Common myeloid progenitor, CD34-positive (primary cell): Measurements from ENCODE around the gene ZNF548.
A peak's percentile ranks its signal among the peaks of the same experiment; 100 is the strongest.

Experiments used
- CTCF ChIA-PET: fragments of 350-600 bp; sonication (Branson Sonifier 250); formaldehyde crosslinking; loops from one replicate; lab custom pipeline; 2021; ENCODE audit warnings: antibody characterized with exemption; lab: Charles Lee
- POLR2A ChIA-PET: fragments of 350-600 bp; sonication (Branson Sonifier 250); formaldehyde crosslinking; loops from one replicate; lab custom pipeline; 2021; ENCODE audit warnings: antibody characterized with exemption; lab: Charles Lee
- DNase-seq, 3 donors: peaks; one replicate each; pipeline versions ENCODE4 v3.0.0 to v3.0.0-alpha.2; 2013
- H3K27ac ChIP-seq, 2 experiments: 1 replicate in 1 of 2; 2 replicates in 1 of 2; pipeline ENCODE4 v1.7.0; 2013; ENCODE audit warnings: inconsistent platforms in 2 of 2, low read length in 2 of 2, mild to moderate bottlenecking in 2 of 2, low read depth in 1 of 2, moderate library complexity in 1 of 2; ENCODE audit not compliant: severe bottlenecking in 2 of 2, insufficient read depth in 1 of 2, poor library complexity in 1 of 2
- H3K27me3 ChIP-seq, 5 experiments: replicated peaks in 2 of 5; 1 replicate in 3 of 5; 2 replicates in 2 of 5; pipeline versions ENCODE4 v1.6.1 to v1.7.0; 2013; ENCODE audit warnings: low read length in 4 of 5, mild to moderate bottlenecking in 2 of 5, moderate library complexity in 2 of 5, inconsistent platforms in 1 of 5; ENCODE audit not compliant: insufficient read depth in 5 of 5, control insufficient read depth in 4 of 5
- H3K36me3 ChIP-seq, 4 experiments: 1 replicate in 2 of 4; 2 replicates in 2 of 4; pipeline versions ENCODE4 v1.6.1 to v1.7.0; 2013; ENCODE audit warnings: low read length in 3 of 4, control low read depth in 1 of 4, mild to moderate bottlenecking in 1 of 4; ENCODE audit not compliant: control insufficient read depth in 4 of 4, insufficient read depth in 4 of 4
- H3K4me1 ChIP-seq, 4 experiments: 1 replicate in 3 of 4; 2 replicates in 1 of 4; pipeline versions ENCODE4 v1.6.1 to v1.7.1; 2013; ENCODE audit warnings: low read length in 3 of 4, mild to moderate bottlenecking in 3 of 4, control low read depth in 1 of 4, inconsistent platforms in 1 of 4, moderate library complexity in 1 of 4; ENCODE audit not compliant: control insufficient read depth in 4 of 4, insufficient read depth in 4 of 4; ENCODE audit errors: control extremely low read depth in 1 of 4
- H3K4me3 ChIP-seq, 7 experiments: 1 replicate in 4 of 7; 2 replicates in 3 of 7; pipeline versions ENCODE4 v1.5.1 to v1.7.0; 2013; ENCODE audit warnings: mild to moderate bottlenecking in 7 of 7, low read length in 6 of 7, moderate library complexity in 6 of 7, inconsistent platforms in 2 of 7, low read depth in 2 of 7, control low read depth in 1 of 7; ENCODE audit not compliant: insufficient read depth in 4 of 7, control insufficient read depth in 1 of 7; ENCODE audit errors: extremely low read depth in 1 of 7
- H3K9me3 ChIP-seq, 5 experiments: 1 replicate in 4 of 5; 2 replicates in 1 of 5; pipeline versions ENCODE4 v1.6.1 to v1.7.1; 2013; ENCODE audit warnings: low read length in 4 of 5, mild to moderate bottlenecking in 2 of 5, inconsistent platforms in 1 of 5, low read depth in 1 of 5, moderate library complexity in 1 of 5; ENCODE audit not compliant: control insufficient read depth in 4 of 5, insufficient read depth in 2 of 5; ENCODE audit errors: control extremely low read depth in 1 of 5
- WGBS: methylation state at CpG from one replicate; pipeline ENCODE4 v1.1.5; 2013; ENCODE audit not compliant: insufficient coverage; 5-methylcytosine and 5-hydroxymethylcytosine counted together

ZNF548 gene

GRCh38 chr19:57357406-57357805 lies 32.2 kb upstream of the ZNF548 start:
- H3K36me3 ChIP-seq, result peaks cover 28 to 63% (median 54%) of the 10 kb centered on the region in 4 experiments
- H3K9me3 ChIP-seq, result peaks cover 0 to 51% (median 25%) of the 10 kb centered on the region in 5 experiments
- H3K27me3 ChIP-seq, result no peaks in the 10 kb centered on the region
- no peak overlapping the region for H3K27ac ChIP-seq
- ChIA-PET POLR2A (no interaction called here), CTCF (interaction anchor here (1.1 kb wide), 1 partner anchor 32 kb away, joined by 3 read pairs; no protein-coding TSS in a partner anchor)
- peaks cover 0 to 3% (median under 1%) of the 10 kb centered on the region in 4 experiments for H3K4me1 ChIP-seq
- WGBS, result 96% methylated on average over 5 of the region's 5 CpGs
- H3K4me3 ChIP-seq, result no peak overlapping the region
- DNase-seq, result no peak

- peaks cover 26 to 49% (median 45%) of the 10 kb centered on the region in 4 experiments for H3K36me3 ChIP-seq
- POLR2A ChIA-PET, result no interaction called here
- peaks cover 3 to 13% (median 7%) of the 10 kb centered on the region in 4 experiments for H3K4me1 ChIP-seq
- no peak overlapping the region for H3K27ac ChIP-seq
- CTCF ChIA-PET, result no interaction called here
- peaks cover 0 to 41% (median 21%) of the 10 kb centered on the region in 5 experiments for H3K9me3 ChIP-seq
- H3K27me3 ChIP-seq, result no peaks in the 10 kb centered on the region
- no peak overlapping the region for H3K4me3 ChIP-seq
- DNase-seq, result no peak
Observed at GRCh38 chr19:57359300-57359699, 30.4 kb upstream of the ZNF548 start.

- ChIA-PET CTCF (no interaction called here), POLR2A (no interaction called here)
- H3K27me3 ChIP-seq, result no peaks in the 10 kb centered on the region
- H3K27ac ChIP-seq, result peak overlapping the region in 1 of 2 experiments; percentile 93
- no CpG with 5 or more reads among the region's 2 CpGs for WGBS
- peaks cover 5 to 18% (median 14%) of the 10 kb centered on the region in 4 experiments for H3K36me3 ChIP-seq
- H3K9me3 ChIP-seq, result peaks cover 0 to 11% (median 4%) of the 10 kb centered on the region in 5 experiments
- DNase-seq, result no peak
- peaks cover 3 to 16% (median 8%) of the 10 kb centered on the region in 4 experiments for H3K4me1 ChIP-seq
- H3K4me3 ChIP-seq, result peak overlapping the region in 6 of 7 experiments; percentile 60 to 93 (median 83)
Observed at GRCh38 chr19:57362419-57362818, 27.2 kb upstream of the ZNF548 start.

- H3K27ac ChIP-seq, result peak within 1 kb of the TSS; percentile 78 to 93
- peaks cover 0 to 11% (median 8%) of the 10 kb centered on the region in 4 experiments for H3K36me3 ChIP-seq
- ChIA-PET POLR2A (no interaction called here), CTCF (no interaction called here)
- H3K27me3 ChIP-seq, result no peaks in the 10 kb centered on the region
- DNase-seq, result peak; percentile 100
- peaks cover 0 to 7% (median 3%) of the 10 kb centered on the region in 5 experiments for H3K9me3 ChIP-seq
- peaks cover 3 to 16% (median 8%) of the 10 kb centered on the region in 4 experiments for H3K4me1 ChIP-seq
- WGBS, result 2% methylated on average over 47 of the region's 47 CpGs
- peak within 1 kb of the TSS; percentile 57 to 93 (median 85) for H3K4me3 ChIP-seq
Observed at GRCh38 chr19:57362997-57363687, 26.5 kb upstream of the ZNF548 start, which contains the start of the genes TRAPPC2B and ZNF547. TSS of gene TRAPPC2B (plus strand) at chr19:57363551. CDS start at chr19:57364834, 1,283 bp downstream. TSS of gene ZNF547 (plus strand) at chr19:57363551. CDS start at chr19:57368556, 5,005 bp downstream.

GRCh38 chr19:57363688-57364181 lies 25.9 kb upstream of the ZNF548 start:
- Histone ChIP-seq H3K4me3 (peak overlapping the region; percentile 57 to 93 (median 85)), H3K9me3 (peaks cover 0 to 6% (median 0%) of the 10 kb centered on the region in 5 experiments), H3K27me3 (no peaks in the 10 kb centered on the region), H3K4me1 (peaks cover 3 to 16% (median 8%) of the 10 kb centered on the region in 4 experiments), H3K27ac (peak overlapping the region; percentile 78 to 93), H3K36me3 (peaks cover 0 to 5% (median 5%) of the 10 kb centered on the region in 4 experiments)
- WGBS, result 0% methylated on average over 13 of the region's 18 CpGs
- ChIA-PET CTCF (no interaction called here), POLR2A (no interaction called here)
- no peak for DNase-seq

- H3K36me3 ChIP-seq, result peaks cover under 1 to 11% (median 4%) of the 10 kb centered on the region in 4 experiments
- peaks cover 0 to 7% (median 0%) of the 10 kb centered on the region in 5 experiments for H3K9me3 ChIP-seq
- H3K27ac ChIP-seq, result no peak overlapping the region
- ChIA-PET POLR2A (no interaction called here), CTCF (no interaction called here)
- H3K4me3 ChIP-seq, result no peak overlapping the region
- WGBS, result no CpG with 5 or more reads among the region's 2 CpGs
- H3K4me1 ChIP-seq, result peaks cover 3 to 16% (median 8%) of the 10 kb centered on the region in 4 experiments
- no peak for DNase-seq
- no peaks in the 10 kb centered on the region for H3K27me3 ChIP-seq
Observed at GRCh38 chr19:57366776-57367175, 22.9 kb upstream of the ZNF548 start.

- Histone ChIP-seq H3K27me3 (no peaks in the 10 kb centered on the region), H3K27ac (no peak overlapping the region), H3K4me1 (no peaks in the 10 kb centered on the region), H3K36me3 (peaks cover 28 to 73% (median 49%) of the 10 kb centered on the region in 4 experiments), H3K4me3 (no peak overlapping the region), H3K9me3 (peaks cover 2 to 53% (median 40%) of the 10 kb centered on the region in 5 experiments)
- CTCF ChIA-PET, result no interaction called here
- WGBS, result 100% methylated on average over 6 of the region's 6 CpGs
- POLR2A ChIA-PET, result no interaction called here
- DNase-seq, result no peak
Observed at GRCh38 chr19:57374179-57374578, 15.5 kb upstream of the ZNF548 start.
